A549 treated with CORT108297 at 1 μM for 4 hours (cell line): ENCODE results near the gene ZYG11B. TPM values are rescaled to one million over a fixed set of nuclear protein-coding genes. Genes with fewer than 3 reads are reported as not detected.

Experiments
- total RNA-seq: library from RNA; stranded (reverse); fragments of 200-300 nt; extraction: Qiagen RNA extraction; gene quantifications from 5 replicates; pipeline ENCODE4 v1.2.3, GENCODE V29; 2022

Gene ZYG11B
- total RNA-seq: 3.5 to 5.7 TPM (median 4.5 TPM) in 5 replicates

GRCh38 chr1:52726265-52727113 is at the start of gene ZYG11B:
Gene ZYG11B (plus strand): TSS chr1:52726453. CDS start chr1:52726654, 201 bp downstream.

GRCh38 chr1:52697795-52698674 is 28.2 kb upstream of the ZYG11B start, which contains the start of gene COA7:
Gene COA7 (minus strand): TSS chr1:52698347. CDS start chr1:52698326, 21 bp downstream.

GRCh38 chr1:52842643-52843310 is 116.5 kb downstream of the ZYG11B start, which contains the start of gene ZYG11A:
Gene ZYG11A (plus strand): TSS chr1:52842760. CDS start chr1:52842884, 124 bp downstream.

Other genes starting within 250 kb of the ZYG11B start
- gene TUT4, start 173.4 kb upstream of the ZYG11B start, total RNA-seq: 15.3 to 23.2 TPM (median 16.5 TPM) in 5 replicates
- not detected in 5 replicates for gene GPX7, start 124.1 kb upstream of the ZYG11B start, total RNA-seq
- gene SHISAL2A, start 93.3 kb upstream of the ZYG11B start, total RNA-seq: 0.12 to 0.31 TPM (median 0.21 TPM) in 3 of 5 replicates, not detected in the others
- gene COA7, start 28.1 kb upstream of the ZYG11B start, total RNA-seq: 19.6 to 22.2 TPM (median 21.6 TPM) in 5 replicates
- gene ZYG11A, start 116.3 kb downstream of the ZYG11B start, total RNA-seq: 2.2 to 2.6 TPM (median 2.3 TPM) in 5 replicates
- gene ECHDC2, start 195.3 kb downstream of the ZYG11B start, total RNA-seq: 9.1 to 11.6 TPM (median 10.8 TPM) in 5 replicates
- 44.7 to 68.5 TPM (median 46.5 TPM) in 5 replicates for gene SCP2, start 200.8 kb downstream of the ZYG11B start, total RNA-seq